Ascending aorta (tissue), 2 donors: ENCODE data around the gene PTPRN2. TPM values are rescaled to one million over a fixed set of nuclear protein-coding genes. Genes with fewer than 3 reads are reported as not detected.
"Not testable (repeated sequence)": the region's sequence is repeated elsewhere in the genome, so short reads cannot be mapped to it uniquely, and the experiment has no call there.

ENCODE experiments used
- DNase-seq, 2 donors: peaks; one replicate each; pipeline ENCODE4 v3.0.0-alpha.2; 2019; ENCODE audit warnings: low spot score in 2 of 2
- H3K27ac ChIP-seq, 2 donors: fragments of 200-600 bp; sonication (generic); one replicate each; pipeline ENCODE4 v1.5.1; 2016 to 2017; ENCODE audit warnings: mild to moderate bottlenecking in 1 of 2
- H3K27me3 ChIP-seq: fragments of 200-600 bp; sonication (generic); one replicate; pipeline ENCODE4 v1.5.1; 2017
- H3K36me3 ChIP-seq, 2 donors: fragments of 200-600 bp; sonication (generic); one replicate each; pipeline ENCODE4 v1.5.1; 2016
- H3K4me1 ChIP-seq, 2 donors: fragments of 200-600 bp; sonication (generic); one replicate each; pipeline ENCODE4 v1.5.1; 2016 to 2017; ENCODE audit warnings: mild to moderate bottlenecking in 1 of 2
- H3K4me3 ChIP-seq, 2 donors: fragments of 200-600 bp; sonication (generic); one replicate each; pipeline ENCODE4 v1.5.1; 2016 to 2017; ENCODE audit warnings: mild to moderate bottlenecking in 1 of 2
- H3K9me3 ChIP-seq, 2 donors: fragments of 200-600 bp; sonication (generic); one replicate each; pipeline ENCODE4 v1.5.1; 2016
- intact Hi-C: fragments of 100-400 bp; cut with DNase I; formaldehyde crosslinking; loops from one replicate; pipeline ENCODE4 v1.15.1; 2023
- total RNA-seq: library from RNA; depleted of rRNA; stranded (reverse); fragments of >200 nt; gene quantifications from one replicate; pipeline ENCODE4 v1.1.0, GENCODE V29; 2016
- TF ChIP-seq, protein P1 (sequence below), 3 experiments: fragments of 200-600 bp in 2 of 3; fragments of 450-650 bp in 1 of 3; sonication (generic) in 2 of 3; IDR thresholded peaks; one replicate each; pipeline ENCODE4 v1.5.1; 2016 to 2019; ENCODE audit warnings: antibody characterized with exemption in 3 of 3, mild to moderate bottlenecking in 1 of 3, moderate library complexity in 1 of 3

Gene PTPRN2
- total RNA-seq, 1 donor from 2014 or later = 7.3 TPM

DNA sequence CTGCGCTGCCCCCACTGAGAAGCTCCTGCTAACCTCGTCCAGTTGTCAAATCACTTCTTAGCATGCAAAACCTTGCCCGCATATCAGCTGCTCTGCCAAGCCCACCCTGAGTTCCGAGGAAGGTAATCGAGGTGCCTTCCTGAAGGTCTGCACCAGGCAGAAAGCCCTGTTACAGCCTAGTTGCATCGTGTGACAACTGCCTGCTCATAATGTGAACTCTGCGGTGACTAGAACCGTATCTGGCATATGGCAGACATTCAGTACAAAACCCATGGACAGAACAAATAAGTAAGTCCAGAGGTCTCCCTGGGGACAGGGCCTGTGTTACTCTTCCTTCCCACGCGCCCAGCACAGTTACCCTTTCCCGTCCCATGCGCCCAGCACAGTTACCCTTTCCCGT, 856.5 kb downstream of the PTPRN2 start:
- H3K9me3 ChIP-seq = no peaks in the 10 kb centered on the region

DNA sequence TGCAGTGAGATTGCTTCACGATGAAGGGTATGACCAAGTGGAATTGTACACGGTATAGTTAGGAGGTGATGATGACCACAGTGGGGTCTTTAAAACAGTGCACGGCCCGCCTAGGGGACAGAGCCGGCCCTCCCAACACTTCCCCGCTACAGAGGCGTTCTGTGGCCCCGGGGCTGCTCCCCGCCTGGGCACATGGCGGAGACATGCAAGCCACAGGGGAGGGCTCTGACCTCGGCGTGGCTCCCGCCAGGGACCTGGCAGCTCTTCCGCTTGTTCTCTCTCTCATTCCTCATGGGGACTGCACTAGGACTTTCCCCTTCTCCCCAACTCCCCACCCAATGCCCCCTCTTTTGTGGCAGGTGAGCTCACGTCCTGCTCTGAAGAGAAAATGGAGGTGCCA, 857.0 kb downstream of the PTPRN2 start:
- Histone ChIP-seq H3K27me3 (no peaks in the 10 kb centered on the region), H3K27ac (no peak overlapping the region), H3K4me1 (no peaks in the 10 kb centered on the region), H3K4me3 (no peak overlapping the region), H3K36me3 (no peaks in the 10 kb centered on the region), H3K9me3 (no peaks in the 10 kb centered on the region)
- intact Hi-C loops = no loop called here
- DNase-seq = no peak
- TF ChIP-seq, protein P1, sequence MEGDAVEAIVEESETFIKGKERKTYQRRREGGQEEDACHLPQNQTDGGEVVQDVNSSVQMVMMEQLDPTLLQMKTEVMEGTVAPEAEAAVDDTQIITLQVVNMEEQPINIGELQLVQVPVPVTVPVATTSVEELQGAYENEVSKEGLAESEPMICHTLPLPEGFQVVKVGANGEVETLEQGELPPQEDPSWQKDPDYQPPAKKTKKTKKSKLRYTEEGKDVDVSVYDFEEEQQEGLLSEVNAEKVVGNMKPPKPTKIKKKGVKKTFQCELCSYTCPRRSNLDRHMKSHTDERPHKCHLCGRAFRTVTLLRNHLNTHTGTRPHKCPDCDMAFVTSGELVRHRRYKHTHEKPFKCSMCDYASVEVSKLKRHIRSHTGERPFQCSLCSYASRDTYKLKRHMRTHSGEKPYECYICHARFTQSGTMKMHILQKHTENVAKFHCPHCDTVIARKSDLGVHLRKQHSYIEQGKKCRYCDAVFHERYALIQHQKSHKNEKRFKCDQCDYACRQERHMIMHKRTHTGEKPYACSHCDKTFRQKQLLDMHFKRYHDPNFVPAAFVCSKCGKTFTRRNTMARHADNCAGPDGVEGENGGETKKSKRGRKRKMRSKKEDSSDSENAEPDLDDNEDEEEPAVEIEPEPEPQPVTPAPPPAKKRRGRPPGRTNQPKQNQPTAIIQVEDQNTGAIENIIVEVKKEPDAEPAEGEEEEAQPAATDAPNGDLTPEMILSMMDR (IDR thresholded peaks at IDR 0.05) = no peak

More for the DNA sequence above, 856.5 kb downstream of the PTPRN2 start:
- Histone ChIP-seq H3K27ac (no peak overlapping the region), H3K27me3 (no peaks in the 10 kb centered on the region), H3K4me1 (no peaks in the 10 kb centered on the region), H3K36me3 (no peaks in the 10 kb centered on the region), H3K4me3 (no peak overlapping the region)
- TF ChIP-seq, protein P1 (IDR thresholded peaks at IDR 0.05) = no peak
- DNase-seq = no peak
- intact Hi-C loops = no loop called here

DNA sequence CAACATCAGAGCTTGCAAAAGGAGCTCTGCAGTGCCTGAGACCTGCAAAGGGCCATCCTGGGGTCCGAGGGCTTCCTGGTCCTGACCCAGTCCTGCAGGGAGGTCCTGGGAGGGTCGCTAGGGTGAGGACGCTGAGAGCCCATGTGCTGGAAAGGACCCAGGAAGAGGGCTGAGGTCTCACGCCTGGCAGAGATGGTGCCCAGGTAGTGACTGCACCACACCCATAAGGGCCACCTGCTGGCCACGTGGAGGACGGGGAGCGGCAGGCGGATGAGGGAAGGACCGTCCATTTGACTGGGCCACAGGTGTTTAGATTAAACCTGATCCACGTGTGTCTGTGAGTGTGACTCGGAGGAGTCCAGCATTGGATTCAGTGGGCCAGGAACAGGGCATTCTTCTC, 858.1 kb downstream of the PTPRN2 start:
- H3K27me3 ChIP-seq = no peaks in the 10 kb centered on the region
- TF ChIP-seq, protein P1 (IDR thresholded peaks at IDR 0.05) = no peak
- H3K4me1 ChIP-seq = no peaks in the 10 kb centered on the region
- no peak overlapping the region for H3K4me3 ChIP-seq
- no peaks in the 10 kb centered on the region for H3K36me3 ChIP-seq
- intact Hi-C loops = no loop called here
- H3K9me3 ChIP-seq = no peaks in the 10 kb centered on the region
- H3K27ac ChIP-seq = no peak overlapping the region
- no peak for DNase-seq

DNA sequence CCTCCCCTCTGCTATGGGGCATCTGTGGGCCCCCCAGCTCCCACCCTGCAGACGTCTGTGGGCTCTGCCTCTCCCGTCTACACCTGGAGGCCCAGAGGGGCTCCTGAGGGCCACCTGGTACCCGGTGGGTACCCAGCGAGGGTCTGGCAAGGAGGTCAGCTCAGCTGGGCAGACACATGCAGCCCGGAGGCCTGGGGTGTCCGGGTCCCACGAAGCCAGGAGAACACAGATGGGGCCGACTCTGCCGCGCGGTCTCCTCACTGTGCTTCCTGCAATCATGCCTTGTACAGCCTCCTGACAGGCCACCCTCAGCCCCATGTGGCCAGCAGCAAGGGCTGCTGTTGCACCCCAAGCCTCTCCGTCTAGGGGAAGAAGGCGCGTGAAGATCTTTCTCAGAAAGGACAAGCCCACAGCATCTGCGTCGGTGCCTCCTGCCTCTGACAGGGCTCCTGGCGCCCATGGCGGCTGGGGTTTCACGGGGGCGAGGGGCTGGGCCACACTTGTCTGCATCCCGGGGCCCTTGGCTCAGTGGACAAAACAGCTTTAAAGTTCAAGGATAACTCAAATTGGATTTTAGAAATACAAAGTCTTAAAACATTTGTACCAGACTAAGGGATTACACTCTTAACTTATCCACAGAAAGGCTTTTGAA, 859.5 kb downstream of the PTPRN2 start:
- Histone ChIP-seq H3K36me3 (no peaks in the 10 kb centered on the region), H3K4me3 (no peak overlapping the region), H3K27me3 (no peaks in the 10 kb centered on the region), H3K27ac (no peak overlapping the region), H3K4me1 (no peaks in the 10 kb centered on the region), H3K9me3 (no peaks in the 10 kb centered on the region)
- TF ChIP-seq, protein P1 (IDR thresholded peaks at IDR 0.05) = no peak
- DNase-seq = no peak
- intact Hi-C loops = no loop called here

DNA sequence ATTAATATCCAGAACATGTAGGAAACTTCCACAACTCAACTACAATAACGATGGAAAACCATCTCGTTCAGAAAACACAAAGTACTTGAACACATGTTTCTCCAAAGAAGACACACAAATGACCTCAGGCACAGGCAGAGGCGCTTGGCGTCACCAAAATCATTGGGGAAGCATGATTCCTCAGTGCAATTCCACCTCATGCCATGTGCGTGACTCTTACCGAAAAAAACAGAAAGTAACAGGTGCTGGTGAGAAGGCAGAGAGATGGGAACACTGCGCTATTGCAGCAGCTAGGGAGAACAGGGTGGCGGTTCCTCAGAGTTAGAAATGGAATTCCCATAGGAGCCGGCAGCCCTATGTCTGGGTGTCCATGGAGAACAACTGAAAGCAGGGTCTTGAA, 860.9 kb downstream of the PTPRN2 start:
- H3K27me3 ChIP-seq = no peaks in the 10 kb centered on the region
- intact Hi-C loops = no loop called here
- H3K4me1 ChIP-seq = no peaks in the 10 kb centered on the region
- no peak overlapping the region for H3K4me3 ChIP-seq
- no peak for DNase-seq
- no peaks in the 10 kb centered on the region for H3K36me3 ChIP-seq
- no peak overlapping the region for H3K27ac ChIP-seq
- no peaks in the 10 kb centered on the region for H3K9me3 ChIP-seq
- TF ChIP-seq, protein P1 (IDR thresholded peaks at IDR 0.05) = no peak

DNA sequence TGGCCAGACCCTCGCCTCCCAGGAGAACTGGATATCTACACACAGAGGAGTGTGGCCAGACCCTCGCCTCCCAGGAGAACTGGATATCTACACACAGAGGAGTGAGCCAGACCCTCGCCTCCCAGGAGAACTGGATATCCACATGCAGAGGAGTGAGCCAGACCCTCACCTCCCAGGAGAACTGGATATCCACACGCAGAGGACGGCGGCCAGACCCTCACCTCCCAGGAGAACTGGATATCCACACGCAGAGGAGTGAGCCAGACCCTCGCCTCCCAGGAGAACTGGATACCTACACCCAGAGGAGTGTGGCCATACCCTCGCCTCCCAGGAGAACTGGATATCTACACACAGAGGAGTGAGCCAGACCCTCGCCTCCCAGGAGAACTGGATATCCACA, 862.3 kb downstream of the PTPRN2 start:
- intact Hi-C loops, H3K27ac ChIP-seq: not testable (repeated sequence)

More for the DNA sequence above, 862.3 kb downstream of the PTPRN2 start:
- H3K4me1 ChIP-seq, H3K27me3 ChIP-seq, DNase-seq, H3K36me3 ChIP-seq, H3K9me3 ChIP-seq, H3K4me3 ChIP-seq: not testable (repeated sequence)
